Limb (tissue), 2 donors: ENCODE measurements around the gene RYR2.

Experiments
- DNase-seq, 2 donors: peaks; one replicate each; pipeline ENCODE4 v3.0.0-alpha.2; 2016; ENCODE audit errors: extremely low spot score in 2 of 2

The RYR2 gene

GRCh38 chr1:237197470-237198425, 155.8 kb downstream of the RYR2 start:
- no peak for DNase-seq

- DNase-seq, result no peak
These were observed 157.0 kb downstream of the RYR2 start for GRCh38 chr1:237199026-237199425.

GRCh38 chr1:237201155-237201554, 159.2 kb downstream of the RYR2 start:
- no peak for DNase-seq

- DNase-seq, result no peak
These were observed 162.9 kb downstream of the RYR2 start for GRCh38 chr1:237204841-237205240.

GRCh38 chr1:237205400-237206064, 163.5 kb downstream of the RYR2 start:
- no peak for DNase-seq

GRCh38 chr1:237206065-237206414, 164.1 kb downstream of the RYR2 start:
- no peak for DNase-seq

GRCh38 chr1:237211031-237211430, 169.0 kb downstream of the RYR2 start:
- DNase-seq, result no peak

- no peak for DNase-seq
These were observed 169.6 kb downstream of the RYR2 start for GRCh38 chr1:237211540-237211939.

GRCh38 chr1:237219751-237220642, 178.0 kb downstream of the RYR2 start:
- DNase-seq, result peak; percentile 33 to 39

GRCh38 chr1:237223419-237223818, 181.4 kb downstream of the RYR2 start:
- no peak for DNase-seq

- DNase-seq, result no peak
These were observed 184.4 kb downstream of the RYR2 start for GRCh38 chr1:237226177-237226944.

- DNase-seq, result no peak
These were observed 185.5 kb downstream of the RYR2 start for GRCh38 chr1:237227476-237227875.

- no peak for DNase-seq
These were observed 186.4 kb downstream of the RYR2 start for GRCh38 chr1:237228421-237228820.

- DNase-seq, result no peak
These were observed 187.3 kb downstream of the RYR2 start for GRCh38 chr1:237229333-237229732.

- no peak for DNase-seq
These were observed 190.5 kb downstream of the RYR2 start for GRCh38 chr1:237232501-237232900.

- peak in 1 of 2 donors; percentile 53 for DNase-seq
These were observed 193.1 kb downstream of the RYR2 start for GRCh38 chr1:237235091-237235490.

- DNase-seq, result no peak
These were observed 195.7 kb downstream of the RYR2 start for GRCh38 chr1:237237721-237238120.

- DNase-seq, result no peak
These were observed 197.3 kb downstream of the RYR2 start for GRCh38 chr1:237239248-237239647.

GRCh38 chr1:237241038-237241437, 199.1 kb downstream of the RYR2 start:
- DNase-seq, result no peak

- no peak for DNase-seq
These were observed 202.8 kb downstream of the RYR2 start for GRCh38 chr1:237244778-237245177.

- DNase-seq, result no peak
These were observed 205.5 kb downstream of the RYR2 start for GRCh38 chr1:237247442-237247841.
